ENCODE results near the gene CEBPZ.
"Not testable (repeated sequence)": the region's sequence is repeated elsewhere in the genome, so short reads cannot be mapped to it uniquely, and the experiment has no call there.

Gene CEBPZ

GRCh38 chr2:37205689-37206341 is 25.6 kb downstream of the CEBPZ start:
- Histone ChIP-seq H3K4me3 (replicated peaks; ENCODE audit: insufficient read depth, low read length) (no peak overlapping the region), H3K27ac (replicated peaks) (no peak overlapping the region), H3K27me3 (ENCODE audit: insufficient read depth, poor library complexity, severe bottlenecking) (no peaks in the 10 kb centered on the region)
- no peak for DNase-seq (ENCODE audit: low read depth in 1 of 2, low spot score in 1 of 2)
- TF ChIP-seq, protein P1, sequence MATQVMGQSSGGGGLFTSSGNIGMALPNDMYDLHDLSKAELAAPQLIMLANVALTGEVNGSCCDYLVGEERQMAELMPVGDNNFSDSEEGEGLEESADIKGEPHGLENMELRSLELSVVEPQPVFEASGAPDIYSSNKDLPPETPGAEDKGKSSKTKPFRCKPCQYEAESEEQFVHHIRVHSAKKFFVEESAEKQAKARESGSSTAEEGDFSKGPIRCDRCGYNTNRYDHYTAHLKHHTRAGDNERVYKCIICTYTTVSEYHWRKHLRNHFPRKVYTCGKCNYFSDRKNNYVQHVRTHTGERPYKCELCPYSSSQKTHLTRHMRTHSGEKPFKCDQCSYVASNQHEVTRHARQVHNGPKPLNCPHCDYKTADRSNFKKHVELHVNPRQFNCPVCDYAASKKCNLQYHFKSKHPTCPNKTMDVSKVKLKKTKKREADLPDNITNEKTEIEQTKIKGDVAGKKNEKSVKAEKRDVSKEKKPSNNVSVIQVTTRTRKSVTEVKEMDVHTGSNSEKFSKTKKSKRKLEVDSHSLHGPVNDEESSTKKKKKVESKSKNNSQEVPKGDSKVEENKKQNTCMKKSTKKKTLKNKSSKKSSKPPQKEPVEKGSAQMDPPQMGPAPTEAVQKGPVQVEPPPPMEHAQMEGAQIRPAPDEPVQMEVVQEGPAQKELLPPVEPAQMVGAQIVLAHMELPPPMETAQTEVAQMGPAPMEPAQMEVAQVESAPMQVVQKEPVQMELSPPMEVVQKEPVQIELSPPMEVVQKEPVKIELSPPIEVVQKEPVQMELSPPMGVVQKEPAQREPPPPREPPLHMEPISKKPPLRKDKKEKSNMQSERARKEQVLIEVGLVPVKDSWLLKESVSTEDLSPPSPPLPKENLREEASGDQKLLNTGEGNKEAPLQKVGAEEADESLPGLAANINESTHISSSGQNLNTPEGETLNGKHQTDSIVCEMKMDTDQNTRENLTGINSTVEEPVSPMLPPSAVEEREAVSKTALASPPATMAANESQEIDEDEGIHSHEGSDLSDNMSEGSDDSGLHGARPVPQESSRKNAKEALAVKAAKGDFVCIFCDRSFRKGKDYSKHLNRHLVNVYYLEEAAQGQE (IDR thresholded peaks at IDR 0.05; ENCODE audit: insufficient replicate concordance, low read depth), result no peak
- peak; percentile 28; the same call in 1 of the 2 replicates for TF ChIP-seq POLR2AphosphoS5 (IDR thresholded peaks at IDR 0.05; ENCODE audit: low read depth)

DNA sequence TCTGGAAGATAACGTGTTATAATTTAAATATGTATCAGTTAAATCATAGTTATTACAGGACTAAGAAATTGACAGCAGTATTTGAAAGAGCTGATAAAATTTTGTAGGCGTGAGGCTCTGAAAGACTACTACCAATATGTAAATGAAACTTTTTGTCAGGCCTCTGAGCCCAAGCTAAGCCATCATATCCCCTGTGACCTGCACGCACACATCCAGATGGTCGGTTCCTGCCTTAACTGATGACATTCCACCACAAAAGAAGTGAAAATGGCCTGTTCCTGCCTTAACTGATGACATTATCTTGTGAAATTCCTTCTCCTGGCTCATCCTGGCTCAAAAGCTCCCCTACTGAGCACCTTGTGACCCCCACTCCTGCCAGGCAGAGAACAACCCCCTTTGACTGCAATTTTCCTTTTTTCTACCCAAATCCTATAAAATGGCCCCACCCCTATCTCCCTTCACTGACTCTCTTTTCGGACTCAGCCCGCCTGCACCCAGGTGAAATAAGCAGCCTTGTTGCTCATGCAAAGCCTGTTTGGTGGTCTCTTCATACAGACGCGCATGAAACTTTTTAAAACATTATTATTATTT is 26.2 kb downstream of the CEBPZ start:
- DNase-seq (ENCODE audit: low read depth in 1 of 2, low spot score in 1 of 2); H3K4me3 ChIP-seq (replicated peaks; ENCODE audit: insufficient read depth, low read length); H3K27me3 ChIP-seq (ENCODE audit: insufficient read depth, poor library complexity, severe bottlenecking); H3K27ac ChIP-seq (replicated peaks): not testable (repeated sequence)

- H3K27ac ChIP-seq (replicated peaks), result no peak overlapping the region
- TF ChIP-seq GABPA (IDR thresholded peaks at IDR 0.05; ENCODE audit: low read depth), result no peak
- TF ChIP-seq, protein P1 (IDR thresholded peaks at IDR 0.05; ENCODE audit: insufficient replicate concordance, low read depth), result no peak
- no peak for TF ChIP-seq POLR2AphosphoS5 (IDR thresholded peaks at IDR 0.05; ENCODE audit: low read depth)
- no peak for TF ChIP-seq SPI1 (IDR thresholded peaks at IDR 0.05; ENCODE audit: borderline replicate concordance, low read depth)
- TF ChIP-seq, protein P2, sequence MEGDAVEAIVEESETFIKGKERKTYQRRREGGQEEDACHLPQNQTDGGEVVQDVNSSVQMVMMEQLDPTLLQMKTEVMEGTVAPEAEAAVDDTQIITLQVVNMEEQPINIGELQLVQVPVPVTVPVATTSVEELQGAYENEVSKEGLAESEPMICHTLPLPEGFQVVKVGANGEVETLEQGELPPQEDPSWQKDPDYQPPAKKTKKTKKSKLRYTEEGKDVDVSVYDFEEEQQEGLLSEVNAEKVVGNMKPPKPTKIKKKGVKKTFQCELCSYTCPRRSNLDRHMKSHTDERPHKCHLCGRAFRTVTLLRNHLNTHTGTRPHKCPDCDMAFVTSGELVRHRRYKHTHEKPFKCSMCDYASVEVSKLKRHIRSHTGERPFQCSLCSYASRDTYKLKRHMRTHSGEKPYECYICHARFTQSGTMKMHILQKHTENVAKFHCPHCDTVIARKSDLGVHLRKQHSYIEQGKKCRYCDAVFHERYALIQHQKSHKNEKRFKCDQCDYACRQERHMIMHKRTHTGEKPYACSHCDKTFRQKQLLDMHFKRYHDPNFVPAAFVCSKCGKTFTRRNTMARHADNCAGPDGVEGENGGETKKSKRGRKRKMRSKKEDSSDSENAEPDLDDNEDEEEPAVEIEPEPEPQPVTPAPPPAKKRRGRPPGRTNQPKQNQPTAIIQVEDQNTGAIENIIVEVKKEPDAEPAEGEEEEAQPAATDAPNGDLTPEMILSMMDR (IDR thresholded peaks at IDR 0.05; ENCODE audit: insufficient read depth, low read length), result no peak
- DNase-seq (ENCODE audit: low read depth in 1 of 2, low spot score in 1 of 2), result no peak
- no peak overlapping the region for H3K4me3 ChIP-seq (replicated peaks; ENCODE audit: insufficient read depth, low read length)
- no peaks in the 10 kb centered on the region for H3K27me3 ChIP-seq (ENCODE audit: insufficient read depth, poor library complexity, severe bottlenecking)
Observed at GRCh38 chr2:37203708-37204107, 27.7 kb downstream of the CEBPZ start.

DNA sequence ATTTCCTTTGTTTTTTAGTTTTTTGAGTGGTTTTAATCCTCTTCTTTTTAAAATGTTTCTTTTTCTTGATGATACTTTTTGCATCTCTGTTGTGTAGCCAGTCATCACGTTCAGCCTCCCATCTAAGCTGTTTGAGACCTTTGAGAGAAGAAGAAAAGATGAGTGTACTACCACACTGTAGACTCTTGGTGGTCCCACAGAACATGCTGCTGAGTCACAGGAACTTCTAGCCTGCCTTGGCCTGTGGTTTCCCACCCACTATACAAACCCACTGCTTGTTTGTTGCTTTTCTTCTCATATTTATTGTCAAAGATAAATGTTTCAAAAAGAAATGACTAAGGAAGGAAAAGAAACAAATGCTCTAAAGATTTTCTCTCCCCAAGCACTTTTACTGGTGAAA is 29.6 kb downstream of the CEBPZ start:
- Histone ChIP-seq H3K27ac (replicated peaks) (peak overlapping the region; percentile 15; the same call in 1 of the 2 replicates), H3K27me3 (ENCODE audit: insufficient read depth, poor library complexity, severe bottlenecking) (no peaks in the 10 kb centered on the region), H3K4me3 (replicated peaks; ENCODE audit: insufficient read depth, low read length) (no peak overlapping the region)
- DNase-seq (ENCODE audit: low read depth in 1 of 2, low spot score in 1 of 2), result no peak
- TF ChIP-seq, protein P2 (IDR thresholded peaks at IDR 0.05; ENCODE audit: insufficient read depth, low read length), result no peak
- TF ChIP-seq POLR2AphosphoS5 (IDR thresholded peaks at IDR 0.05; ENCODE audit: low read depth) (no peak), GABPA (IDR thresholded peaks at IDR 0.05; ENCODE audit: low read depth) (no peak), SPI1 (IDR thresholded peaks at IDR 0.05; ENCODE audit: borderline replicate concordance, low read depth) (no peak)
- TF ChIP-seq, protein P1 (IDR thresholded peaks at IDR 0.05; ENCODE audit: insufficient replicate concordance, low read depth), result no peak
